HepG2 (cell line): Measurements from ENCODE around the gene SPTAN1. TPM values are rescaled to one million over a fixed set of nuclear protein-coding genes. Genes with fewer than 3 reads are reported as not detected.

Experiments used
- ARID3A ChIP-seq: IDR thresholded peaks from 2 replicates; pipeline ENCODE4 v1.6.1; 2012; ENCODE audit warnings: low read depth, low read length, improper control_type of control experiment
- BATF2 ChIP-seq: sonication (generic); formaldehyde crosslinking; IDR thresholded peaks from 2 replicates; pipeline ENCODE4 v1.8.0; 2022; ENCODE audit warnings: mild to moderate bottlenecking, missing genetic modification reagents, moderate library complexity
- BCL6 ChIP-seq: IDR thresholded peaks from 2 replicates; pipeline ENCODE4 v1.6.1; 2016; ENCODE audit warnings: missing genetic modification reagents, missing compliant biosample characterization
- CREBL2 ChIP-seq: sonication (generic); formaldehyde crosslinking; IDR thresholded peaks from 2 replicates; pipeline ENCODE4 v1.8.1; 2023; ENCODE audit warnings: missing genetic modification reagents, mild to moderate bottlenecking, borderline replicate concordance
- HNRNPK ChIP-seq: fragments of 200-400 bp; formaldehyde crosslinking; IDR thresholded peaks from 2 replicates; pipeline ENCODE4 v1.6.1; 2018; ENCODE audit warnings: low read length, low read depth, moderate library complexity, mild to moderate bottlenecking; ENCODE audit not compliant: poor library complexity, severe bottlenecking
- HOXA5 ChIP-seq: sonication (generic); formaldehyde crosslinking; IDR thresholded peaks from 2 replicates; pipeline ENCODE4 v1.4.0; 2020; ENCODE audit warnings: missing genetic modification reagents
- MBNL3 ChIP-seq: fragments of 250-450 bp; sonication (Bioruptor Pico); conservative IDR thresholded peaks from 2 replicates; pipeline ENCODE4 v1.8.0; 2022; ENCODE audit warnings: mild to moderate bottlenecking, inconsistent platforms
- MIER2 ChIP-seq: IDR thresholded peaks from 2 replicates; pipeline ENCODE4 v1.6.1; 2016; ENCODE audit warnings: missing biosample characterization, missing genetic modification reagents
- NKX3-1 ChIP-seq: sonication (generic); formaldehyde crosslinking; IDR thresholded peaks from 2 replicates; pipeline ENCODE4 v1.5.0; 2020; ENCODE audit warnings: missing genetic modification reagents
- NPAS2 ChIP-seq: sonication (generic); formaldehyde crosslinking; IDR thresholded peaks from 2 replicates; pipeline ENCODE4 v1.8.0; 2022; ENCODE audit warnings: mild to moderate bottlenecking, missing genetic modification reagents, borderline replicate concordance
- RBM22 ChIP-seq: fragments of 200-400 bp; formaldehyde crosslinking; optimal IDR thresholded peaks from 2 replicates; pipeline ENCODE3; 2017; ENCODE audit warnings: mild to moderate bottlenecking, low read length, moderate library complexity
- REXO4 ChIP-seq: sonication (generic); formaldehyde crosslinking; IDR thresholded peaks from 2 replicates; pipeline ENCODE4 v1.8.0; 2022; ENCODE audit warnings: missing genetic modification reagents, mild to moderate bottlenecking, borderline replicate concordance
- SATB2 ChIP-seq: sonication (generic); formaldehyde crosslinking; IDR thresholded peaks from 2 replicates; pipeline ENCODE4 v1.5.0; 2020; ENCODE audit warnings: missing genetic modification reagents
- SYNCRIP ChIP-seq: fragments of 200-400 bp; formaldehyde crosslinking; IDR thresholded peaks from 2 replicates; pipeline ENCODE4 v1.6.1; 2018; ENCODE audit warnings: mild to moderate bottlenecking, low read depth, low read length; ENCODE audit not compliant: insufficient read depth
- TOE1 ChIP-seq: sonication (generic); formaldehyde crosslinking; IDR thresholded peaks from 2 replicates; pipeline ENCODE4 v1.4.0; 2020; ENCODE audit warnings: mild to moderate bottlenecking, missing genetic modification reagents
- TRAFD1 ChIP-seq: sonication (generic); formaldehyde crosslinking; IDR thresholded peaks from 2 replicates; pipeline ENCODE4 v1.5.1; 2020; ENCODE audit warnings: missing genetic modification reagents, mild to moderate bottlenecking, borderline replicate concordance
- ZBTB38 ChIP-seq: sonication (generic); formaldehyde crosslinking; IDR thresholded peaks from 2 replicates; pipeline ENCODE4 v1.5.1; 2020; ENCODE audit warnings: mild to moderate bottlenecking, missing genetic modification reagents
- ZMAT3 ChIP-seq: sonication (generic); formaldehyde crosslinking; conservative IDR thresholded peaks from 2 replicates; pipeline ENCODE4 v1.7.0; 2021; ENCODE audit warnings: missing genetic modification reagents
- ZNF280D ChIP-seq: sonication (generic); formaldehyde crosslinking; IDR thresholded peaks from 2 replicates; pipeline ENCODE4 v1.5.1; 2020; ENCODE audit warnings: mild to moderate bottlenecking, missing genetic modification reagents
- ZNF563 ChIP-seq: sonication (generic); formaldehyde crosslinking; IDR thresholded peaks from 2 replicates; pipeline ENCODE4 v1.8.0; 2022; ENCODE audit warnings: mild to moderate bottlenecking, moderate library complexity, missing genetic modification reagents
- ZNF589 ChIP-seq: sonication (generic); formaldehyde crosslinking; conservative IDR thresholded peaks from 2 replicates; pipeline ENCODE4 v1.8.0; 2022; ENCODE audit warnings: mild to moderate bottlenecking, moderate library complexity, missing genetic modification reagents
- ZNF703 ChIP-seq: sonication (generic); formaldehyde crosslinking; IDR thresholded peaks from 2 replicates; pipeline ENCODE4 v1.5.1; 2020; ENCODE audit warnings: missing genetic modification reagents, mild to moderate bottlenecking, moderate library complexity, borderline replicate concordance
- polyA plus RNA-seq, 8 experiments: library from polyadenylated mRNA; depleted of rRNA in 3 of 8; stranded (reverse) in 7 of 8; unstranded in 1 of 8; fragments of >200 nt; fragmentation: Illumina TruSeq in 4 of 8; extraction: Trizol in 4 of 8; gene quantifications; 2 replicates each; pipeline versions ENCODE4 v1.2.1 to v1.2.3, GENCODE V29; 2011 to 2016; ENCODE audit warnings: low read depth in 4 of 8, missing spikeins in 1 of 8, mixed read lengths in 1 of 8; ENCODE audit not compliant: insufficient read depth in 1 of 8
- total RNA-seq, 5 experiments: library from RNA; depleted of rRNA; stranded (reverse); fragments of >200 nt; fragmentation: Illumina TruSeq; extraction: Trizol; gene quantifications; 2 replicates each; pipeline ENCODE4 v1.2.3, GENCODE V29; 2016; ENCODE audit warnings: low read depth in 1 of 5

The SPTAN1 gene
- total and polyA plus RNA-seq, 2 of the 13 experiments (the other 11 are each of a cell fraction or from before 2014, with no cell fraction given), result 106 to 111 TPM

GRCh38 chr9:128552744-128553440 lies 505 bp downstream of the SPTAN1 start (continued):
- TF ChIP-seq ZNF280D (CRISPR knock-in tag), result no peak
- no peak for TF ChIP-seq REXO4
- TF ChIP-seq ZMAT3 (CRISPR knock-in tag), result 0 out of 2 replicates have a peak, but pooled peaks have one; percentile 7
- TF ChIP-seq RBM22, result no peak
- no peak for TF ChIP-seq TRAFD1
- TF ChIP-seq NPAS2 (CRISPR knock-in tag), result no peak
- TF ChIP-seq BATF2 (CRISPR knock-in tag), result 0 out of 2 replicates have a peak, but pooled peaks have one; percentile 75
- no peak for TF ChIP-seq CREBL2 (CRISPR knock-in tag)
- no peak for TF ChIP-seq MIER2
- TF ChIP-seq BCL6 (CRISPR knock-in tag), result no peak
- peak; percentile 3 for TF ChIP-seq HNRNPK
- no peak for TF ChIP-seq ZNF589 (CRISPR knock-in tag)
- TF ChIP-seq SYNCRIP, result no peak
- no peak for TF ChIP-seq ZNF703 (CRISPR knock-in tag)
- TF ChIP-seq TOE1, result no peak
- no peak for TF ChIP-seq SATB2 (CRISPR knock-in tag)
- no peak for TF ChIP-seq ZNF563 (CRISPR knock-in tag)
- TF ChIP-seq ZBTB38 (CRISPR knock-in tag), result no peak
- TF ChIP-seq HOXA5 (CRISPR knock-in tag), result no peak
- no peak for TF ChIP-seq ARID3A
- no peak for TF ChIP-seq NKX3-1 (CRISPR knock-in tag)
- TF ChIP-seq MBNL3 (CRISPR knock-in tag), result no peak
